Kidney (tissue), 14 donors: Measurements from ENCODE around the gene ADAMTS8. TPM values are rescaled to one million over a fixed set of nuclear protein-coding genes. Genes with fewer than 3 reads are reported as not detected.

Experiments used
- DNase-seq, 5 donors: peaks; one replicate each; pipeline ENCODE4 v3.0.0-alpha.2; 2013 to 2020
- FAIRE-seq: peaks from 2 replicates; lab custom pipeline; 2012; peaks lifted over from hg19 to GRCh38; lab: Jason Lieb, UNC
- H3K27ac ChIP-seq, 2 donors: one replicate each; pipeline ENCODE4 v1.7.0; 2013; ENCODE audit warnings: low read depth in 2 of 2, low read length in 2 of 2, inconsistent platforms in 1 of 2
- H3K27me3 ChIP-seq: one replicate; pipeline ENCODE4 v1.7.1; 2013; ENCODE audit warnings: low read length, inconsistent platforms; ENCODE audit not compliant: control insufficient read depth, insufficient read depth
- H3K36me3 ChIP-seq, 3 donors: one replicate each; pipeline versions ENCODE4 v1.7.0 to v1.7.1; 2013; ENCODE audit warnings: low read length in 3 of 3, control low read depth in 1 of 3, inconsistent platforms in 1 of 3; ENCODE audit not compliant: insufficient read depth in 3 of 3, control insufficient read depth in 2 of 3
- H3K4me1 ChIP-seq, 3 donors: one replicate each; pipeline versions ENCODE4 v1.7.0 to v1.7.1; 2013; ENCODE audit warnings: low read length in 3 of 3, inconsistent platforms in 1 of 3, low read depth in 1 of 3; ENCODE audit not compliant: control insufficient read depth in 2 of 3, insufficient read depth in 2 of 3
- H3K4me3 ChIP-seq, 3 donors: one replicate each; pipeline versions ENCODE4 v1.7.0 to v1.8.1; 2013; ENCODE audit warnings: low read length in 3 of 3, control low read depth in 1 of 3, inconsistent platforms in 1 of 3
- H3K9ac ChIP-seq, 3 donors: one replicate each; pipeline versions ENCODE4 v1.7.0 to v1.7.1; 2013; ENCODE audit warnings: low read length in 3 of 3, control low read depth in 1 of 3, inconsistent platforms in 1 of 3
- H3K9me3 ChIP-seq, 3 donors: one replicate each; pipeline versions ENCODE4 v1.7.0 to v1.7.1; 2013; ENCODE audit warnings: low read length in 3 of 3, control low read depth in 1 of 3, inconsistent platforms in 1 of 3; ENCODE audit not compliant: control insufficient read depth in 2 of 3, insufficient read depth in 1 of 3
- CTCF ChIP-seq: IDR thresholded peaks from 3 replicates; pipeline ENCODE4 v1.5.1; 2012; ENCODE audit warnings: mild to moderate bottlenecking, moderate library complexity, borderline replicate concordance; ENCODE audit not compliant: insufficient read depth; ENCODE audit errors: extremely low read depth
- intact Hi-C: fragments of 100-400 bp; cut with DNase I; formaldehyde crosslinking; loops from one replicate; pipeline ENCODE4 v1.11.1; 2022
- polyA plus RNA-seq: library from polyadenylated mRNA; stranded (reverse); fragments of 350-450 nt; fragmentation: Illumina TruSeq; extraction: RNeasy Lipid Tissue Mini Kit (QIAGEN cat#74804); gene quantifications from one replicate; pipeline ENCODE4 v1.2.3, GENCODE V29; 2014; ENCODE audit warnings: low read depth, low replicate concordance; ENCODE audit not compliant: insufficient read depth
- total RNA-seq: library from RNA; stranded (reverse); fragmentation: NEBNext Ultra II Directional; extraction: Animal tissue kit (Norgen Biotek cat#: 25700); gene quantifications from one replicate; pipeline ENCODE4 v1.2.1, GENCODE V29; 2021
- donor health status: control.
- donor health status: control.
- donor health status: control.
- donor health status: control.
- donor health status: control.
- donor health status: DM: yes; HTN: yes; CAD: no.
- donor health status: Normal renal cell carcinoma (clear cell type).

The ADAMTS8 gene
- total and polyA plus RNA-seq, 2 donors from 2014 or later, result 1.2 to 1.6 TPM

GRCh38 chr11:130425156-130425555 lies 3.3 kb downstream of the ADAMTS8 start:
- no peak overlapping the region for H3K4me3 ChIP-seq
- H3K9ac ChIP-seq, result no peak overlapping the region
- H3K36me3 ChIP-seq, result no peaks in the 10 kb centered on the region
- FAIRE-seq, result no peak
- TF ChIP-seq CTCF, result no peak
- H3K4me1 ChIP-seq, result peaks cover 0 to 8% (median 0%) of the 10 kb centered on the region in 3 donors
- no peak for DNase-seq
- intact Hi-C loops, result no loop called here
- peaks cover 23% of the 10 kb centered on the region for H3K27me3 ChIP-seq
- H3K9me3 ChIP-seq, result no peaks in the 10 kb centered on the region
- no peak overlapping the region for H3K27ac ChIP-seq

GRCh38 chr11:130424613-130425140 lies 3.7 kb downstream of the ADAMTS8 start:
- no peak overlapping the region for H3K9ac ChIP-seq
- H3K9me3 ChIP-seq, result no peaks in the 10 kb centered on the region
- no peaks in the 10 kb centered on the region for H3K36me3 ChIP-seq
- DNase-seq (no peak), FAIRE-seq (no peak)
- H3K4me1 ChIP-seq, result peaks cover 0 to 9% (median 0%) of the 10 kb centered on the region in 3 donors
- no peak overlapping the region for H3K27ac ChIP-seq
- no peak overlapping the region for H3K4me3 ChIP-seq
- H3K27me3 ChIP-seq, result peaks cover 20% of the 10 kb centered on the region
- no peak for TF ChIP-seq CTCF
- intact Hi-C loops, result no loop called here

- Histone ChIP-seq H3K27me3 (peaks cover 12% of the 10 kb centered on the region), H3K4me3 (no peak overlapping the region), H3K36me3 (no peaks in the 10 kb centered on the region), H3K4me1 (peaks cover 0 to 7% (median 0%) of the 10 kb centered on the region in 3 donors), H3K9me3 (no peaks in the 10 kb centered on the region), H3K27ac (no peak overlapping the region), H3K9ac (no peak overlapping the region)
- TF ChIP-seq CTCF, result no peak
- intact Hi-C loops, result no loop called here
- DNase-seq (no peak), FAIRE-seq (no peak)
Measured at GRCh38 chr11:130423541-130424142, 4.8 kb downstream of the ADAMTS8 start.
